HepG2 (cell line): ENCODE measurements around the gene ARHGAP29. TPM values are rescaled to one million over a fixed set of nuclear protein-coding genes. Genes with fewer than 3 reads are reported as not detected.

Experiments used
- CAMTA2 ChIP-seq: sonication (generic); formaldehyde crosslinking; IDR thresholded peaks from 2 replicates; pipeline ENCODE4 v1.4.0; 2020; ENCODE audit warnings: mild to moderate bottlenecking, missing genetic modification reagents, borderline replicate concordance
- CBFB ChIP-seq: sonication (generic); formaldehyde crosslinking; IDR thresholded peaks from 2 replicates; pipeline ENCODE4 v1.4.0; 2020; ENCODE audit warnings: missing genetic modification reagents
- GMEB1 ChIP-seq: sonication (generic); formaldehyde crosslinking; IDR thresholded peaks from 2 replicates; pipeline ENCODE4 v1.5.1; 2020; ENCODE audit warnings: missing genetic modification reagents, mild to moderate bottlenecking, borderline replicate concordance
- GZF1 ChIP-seq: sonication (generic); formaldehyde crosslinking; IDR thresholded peaks from 2 replicates; pipeline ENCODE4 v1.5.1; 2020; ENCODE audit warnings: mild to moderate bottlenecking, missing genetic modification reagents
- MAFK ChIP-seq, 2 experiments: IDR thresholded peaks in 1 of 2; conservative IDR thresholded peaks in 1 of 2; 2 replicates each; pipeline ENCODE4 v1.6.1; 2011; ENCODE audit warnings: improper control_type of control experiment in 2 of 2, low read length in 2 of 2
- MEF2D ChIP-seq: sonication (generic); formaldehyde crosslinking; IDR thresholded peaks from 2 replicates; pipeline ENCODE4 v1.5.1; 2020; ENCODE audit warnings: mild to moderate bottlenecking, missing genetic modification reagents
- NRL ChIP-seq: sonication (generic); formaldehyde crosslinking; IDR thresholded peaks from 2 replicates; pipeline ENCODE4 v1.5.0; 2020; ENCODE audit warnings: missing genetic modification reagents, mild to moderate bottlenecking, moderate library complexity, borderline replicate concordance
- RFX1 ChIP-seq: fragments of 450-650 bp; IDR thresholded peaks from 2 replicates; pipeline ENCODE4 v1.6.1; 2017
- RXRB ChIP-seq: IDR thresholded peaks from 2 replicates; pipeline ENCODE4 v1.6.1; 2016; ENCODE audit warnings: borderline replicate concordance, missing genetic modification reagents, missing compliant biosample characterization
- SP2 ChIP-seq: sonication (generic); formaldehyde crosslinking; IDR thresholded peaks from 2 replicates; pipeline ENCODE4 v1.5.1; 2020; ENCODE audit warnings: mild to moderate bottlenecking, missing genetic modification reagents
- XBP1 ChIP-seq: sonication (generic); formaldehyde crosslinking; IDR thresholded peaks from 2 replicates; pipeline ENCODE4 v1.5.0; 2020; ENCODE audit warnings: missing genetic modification reagents
- ZBTB42 ChIP-seq: sonication (generic); formaldehyde crosslinking; IDR thresholded peaks from 2 replicates; pipeline ENCODE4 v1.5.0; 2020; ENCODE audit warnings: mild to moderate bottlenecking, missing genetic modification reagents
- ZNF275 ChIP-seq: sonication (generic); formaldehyde crosslinking; IDR thresholded peaks from 2 replicates; pipeline ENCODE4 v1.8.0; 2022; ENCODE audit warnings: missing genetic modification reagents, mild to moderate bottlenecking, inconsistent platforms, borderline replicate concordance
- ZNF574 ChIP-seq: sonication (generic); formaldehyde crosslinking; IDR thresholded peaks from 2 replicates; pipeline ENCODE4 v1.4.0; 2020; ENCODE audit warnings: missing genetic modification reagents
- ZNF597 ChIP-seq: sonication (generic); formaldehyde crosslinking; IDR thresholded peaks from 2 replicates; pipeline ENCODE4 v1.5.0; 2020; ENCODE audit warnings: missing genetic modification reagents
- ZNF607 ChIP-seq: sonication (generic); formaldehyde crosslinking; IDR thresholded peaks from 2 replicates; pipeline ENCODE4 v1.5.1; 2020; ENCODE audit warnings: missing genetic modification reagents, mild to moderate bottlenecking, borderline replicate concordance
- ZNF674 ChIP-seq: sonication (generic); formaldehyde crosslinking; IDR thresholded peaks from 2 replicates; pipeline ENCODE4 v1.5.0; 2020; ENCODE audit warnings: low read depth, mild to moderate bottlenecking, missing genetic modification reagents
- ZNF770 ChIP-seq: sonication (generic); formaldehyde crosslinking; IDR thresholded peaks from 2 replicates; pipeline ENCODE4 v1.5.0; 2020; ENCODE audit warnings: mild to moderate bottlenecking, missing genetic modification reagents
- polyA plus RNA-seq, 8 experiments: library from polyadenylated mRNA; depleted of rRNA in 3 of 8; stranded (reverse) in 7 of 8; unstranded in 1 of 8; fragments of >200 nt; fragmentation: Illumina TruSeq in 4 of 8; extraction: Trizol in 4 of 8; gene quantifications; 2 replicates each; pipeline versions ENCODE4 v1.2.1 to v1.2.3, GENCODE V29; 2011 to 2016; ENCODE audit warnings: low read depth in 4 of 8, missing spikeins in 1 of 8, mixed read lengths in 1 of 8; ENCODE audit not compliant: insufficient read depth in 1 of 8
- total RNA-seq, 5 experiments: library from RNA; depleted of rRNA; stranded (reverse); fragments of >200 nt; fragmentation: Illumina TruSeq; extraction: Trizol; gene quantifications; 2 replicates each; pipeline ENCODE4 v1.2.3, GENCODE V29; 2016; ENCODE audit warnings: low read depth in 1 of 5

The ARHGAP29 gene
- total and polyA plus RNA-seq, 2 of the 13 experiments (the other 11 are each of a cell fraction or from before 2014, with no cell fraction given): 12.8 to 18.3 TPM

GRCh38 chr1:94237291-94238226, at the start of gene ARHGAP29 (continued):
- TF ChIP-seq ZNF275 (0 out of 2 replicates have a peak, but pooled peaks have one; percentile 21), ZNF607 (CRISPR knock-in tag) (peak; percentile 70), NRL (no peak), RXRB (peak; percentile 29; the same call in 1 of the 2 replicates), RFX1 (no peak), ZNF770 (CRISPR knock-in tag) (peak; percentile 18; the same call in 1 of the 2 replicates), ZNF574 (CRISPR knock-in tag) (peak; percentile 61), GZF1 (CRISPR knock-in tag) (no peak), XBP1 (CRISPR knock-in tag) (no peak), CBFB (CRISPR knock-in tag) (no peak), ZNF597 (no peak), SP2 (no peak), CAMTA2 (CRISPR knock-in tag) (no peak), MAFK (conservative IDR thresholded peaks at IDR 0.05 in 1 of 2, IDR thresholded peaks at IDR 0.05 in 1 of 2; ENCODE audit: low read length in 2 of 2) (no peak), ZBTB42 (CRISPR knock-in tag) (no peak), MEF2D (CRISPR knock-in tag) (no peak), GMEB1 (CRISPR knock-in tag) (no peak; the same call in 1 of the 2 replicates), ZNF674 (CRISPR knock-in tag) (no peak)
